ENCODE data around the gene BAZ1A.

Gene BAZ1A

GRCh38 chr14:34715127-34715863 lies 159.9 kb downstream of the BAZ1A start:
- peak in 1 of 2 experiments; percentile 8 for DNase-seq

- DNase-seq: peak; percentile 65 to 92
These were observed 160.6 kb downstream of the BAZ1A start, which contains the start of gene CFL2 for GRCh38 chr14:34714320-34715126. CFL2 (minus strand) TSS chr14:34714593; CDS start chr14:34714540, 53 bp downstream.

- DNase-seq: peak; percentile 36 to 58
These were observed 161.4 kb downstream of the BAZ1A start for GRCh38 chr14:34713681-34714319.

- no peak for DNase-seq
These were observed 162.0 kb downstream of the BAZ1A start for GRCh38 chr14:34713122-34713680.

DNA sequence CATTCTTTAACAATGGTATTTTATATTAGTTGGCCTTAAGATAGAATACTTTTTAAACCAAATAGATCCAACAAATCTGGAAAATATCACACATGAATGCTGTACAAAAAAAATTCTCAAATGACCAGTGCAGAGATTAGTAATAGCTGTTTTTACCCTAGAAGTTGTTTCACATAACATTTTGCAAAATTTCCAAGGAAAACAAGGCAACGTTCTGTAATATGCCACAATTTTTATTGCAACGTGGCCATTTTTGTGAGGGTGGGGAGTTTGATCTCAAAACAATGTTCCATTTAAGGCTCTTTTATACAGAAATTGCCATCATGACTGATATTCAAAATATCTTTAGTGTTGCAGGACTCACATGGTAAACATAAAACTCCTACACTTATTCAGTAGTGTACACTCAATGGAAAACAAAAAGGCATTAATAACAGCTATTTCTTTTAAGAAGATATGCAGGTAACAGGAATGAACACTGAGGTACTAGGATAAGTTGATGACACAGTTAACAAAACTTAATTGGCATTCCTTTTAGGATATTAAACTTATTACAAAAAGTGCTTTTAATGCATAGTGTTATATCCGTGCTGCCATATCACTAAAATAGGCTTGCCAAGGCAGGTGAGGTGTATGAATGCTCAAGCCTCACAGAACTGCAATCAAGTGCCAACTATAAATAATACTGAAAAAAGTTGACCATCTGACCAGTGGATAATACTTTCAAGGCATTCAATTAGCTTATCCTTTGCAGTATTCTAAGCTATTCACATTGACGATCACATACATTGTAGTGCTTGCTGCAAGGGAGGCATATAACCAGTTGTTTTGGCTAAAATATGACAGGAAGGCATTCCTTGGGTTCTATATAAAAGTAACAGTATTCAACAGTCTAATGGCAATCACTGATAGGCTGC lies 163.1 kb downstream of the BAZ1A start:
- DNase-seq: no peak

DNA sequence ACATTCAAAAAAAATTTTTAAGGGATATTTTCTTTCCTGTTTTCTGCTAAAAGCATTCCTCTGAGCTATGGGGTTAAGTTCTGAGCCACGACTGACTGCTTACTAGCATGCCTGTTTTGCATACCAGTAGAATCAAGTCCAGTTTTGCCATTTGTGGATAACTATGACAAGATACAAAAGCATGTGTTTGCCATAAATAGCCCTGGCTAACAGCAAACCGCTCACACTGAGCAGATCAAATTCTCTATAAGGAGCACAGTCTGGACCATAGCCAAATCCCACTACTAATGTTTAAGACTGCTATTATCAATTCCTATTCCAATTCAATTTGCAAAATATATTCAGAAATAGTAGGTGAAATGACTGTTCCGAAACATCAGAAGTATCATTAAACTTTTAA lies 164.0 kb downstream of the BAZ1A start:
- DNase-seq: peak; percentile 85 to 92

- DNase-seq: peak in 1 of 2 experiments; percentile 40
These were observed 164.4 kb downstream of the BAZ1A start for GRCh38 chr14:34710744-34711143.

DNA sequence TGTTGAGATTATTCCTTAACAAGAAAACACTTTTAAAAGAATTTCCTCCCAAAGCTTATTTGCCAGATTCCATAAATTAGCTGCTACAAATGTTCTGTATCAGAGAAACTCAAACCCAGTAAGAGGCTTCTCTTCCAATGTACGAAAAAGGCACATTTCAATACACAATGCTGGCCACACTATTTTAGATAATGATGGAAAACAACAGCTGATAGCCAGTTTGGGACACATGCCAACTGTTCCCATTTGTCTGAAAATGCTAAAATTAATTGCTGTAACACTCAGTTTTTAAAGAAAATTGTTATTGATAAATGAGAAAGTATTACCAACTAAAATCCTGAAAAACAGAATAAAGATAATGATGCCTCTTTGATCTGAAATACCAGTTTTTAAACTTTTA lies 165.2 kb downstream of the BAZ1A start:
- DNase-seq: no peak

GRCh38 chr14:34707722-34708121 lies 167.4 kb downstream of the BAZ1A start:
- no peak for DNase-seq

All from NCI-H526 (cell line).